ENCODE data around the gene CCDC146.
"Not testable (repeated sequence)": the region's sequence is repeated elsewhere in the genome, so short reads cannot be mapped to it uniquely, and the experiment has no call there.

Gene CCDC146

GRCh38 chr7:77140291-77140690 is 17.9 kb downstream of the CCDC146 start:
- H3K9ac ChIP-seq (ENCODE audit: low read depth in 1 of 2, low read length in 2 of 2); H3K4me1 ChIP-seq (ENCODE audit: control insufficient read depth in 2 of 2, insufficient read depth in 2 of 2, low read length in 2 of 2); H3K27ac ChIP-seq (ENCODE audit: low read depth in 2 of 2, low read length in 2 of 2); H3K9me3 ChIP-seq (ENCODE audit: control insufficient read depth in 2 of 2, low read length in 2 of 2); H3K27me3 ChIP-seq (ENCODE audit: control insufficient read depth in 2 of 2, insufficient read depth in 2 of 2, low read length in 2 of 2); H3K4me3 ChIP-seq (ENCODE audit: low read length in 2 of 2); H3K36me3 ChIP-seq (ENCODE audit: control insufficient read depth in 2 of 2, insufficient read depth in 2 of 2, low read length in 2 of 2): not testable (repeated sequence)

GRCh38 chr7:77152232-77152631 is 29.8 kb downstream of the CCDC146 start:
- not testable (repeated sequence) for H3K27ac ChIP-seq (ENCODE audit: low read depth in 2 of 2, low read length in 2 of 2); H3K9me3 ChIP-seq (ENCODE audit: control insufficient read depth in 2 of 2, low read length in 2 of 2); H3K36me3 ChIP-seq (ENCODE audit: control insufficient read depth in 2 of 2, insufficient read depth in 2 of 2, low read length in 2 of 2); H3K27me3 ChIP-seq (ENCODE audit: control insufficient read depth in 2 of 2, insufficient read depth in 2 of 2, low read length in 2 of 2); H3K4me3 ChIP-seq (ENCODE audit: low read length in 2 of 2); H3K9ac ChIP-seq (ENCODE audit: low read depth in 1 of 2, low read length in 2 of 2); H3K4me1 ChIP-seq (ENCODE audit: control insufficient read depth in 2 of 2, insufficient read depth in 2 of 2, low read length in 2 of 2)

- H3K36me3 ChIP-seq (ENCODE audit: control insufficient read depth in 2 of 2, insufficient read depth in 2 of 2, low read length in 2 of 2); H3K4me3 ChIP-seq (ENCODE audit: low read length in 2 of 2); H3K27me3 ChIP-seq (ENCODE audit: control insufficient read depth in 2 of 2, insufficient read depth in 2 of 2, low read length in 2 of 2); H3K9me3 ChIP-seq (ENCODE audit: control insufficient read depth in 2 of 2, low read length in 2 of 2); H3K27ac ChIP-seq (ENCODE audit: low read depth in 2 of 2, low read length in 2 of 2); H3K4me1 ChIP-seq (ENCODE audit: control insufficient read depth in 2 of 2, insufficient read depth in 2 of 2, low read length in 2 of 2); H3K9ac ChIP-seq (ENCODE audit: low read depth in 1 of 2, low read length in 2 of 2): not testable (repeated sequence)
Measured at GRCh38 chr7:77154917-77155464, 32.6 kb downstream of the CCDC146 start.

DNA sequence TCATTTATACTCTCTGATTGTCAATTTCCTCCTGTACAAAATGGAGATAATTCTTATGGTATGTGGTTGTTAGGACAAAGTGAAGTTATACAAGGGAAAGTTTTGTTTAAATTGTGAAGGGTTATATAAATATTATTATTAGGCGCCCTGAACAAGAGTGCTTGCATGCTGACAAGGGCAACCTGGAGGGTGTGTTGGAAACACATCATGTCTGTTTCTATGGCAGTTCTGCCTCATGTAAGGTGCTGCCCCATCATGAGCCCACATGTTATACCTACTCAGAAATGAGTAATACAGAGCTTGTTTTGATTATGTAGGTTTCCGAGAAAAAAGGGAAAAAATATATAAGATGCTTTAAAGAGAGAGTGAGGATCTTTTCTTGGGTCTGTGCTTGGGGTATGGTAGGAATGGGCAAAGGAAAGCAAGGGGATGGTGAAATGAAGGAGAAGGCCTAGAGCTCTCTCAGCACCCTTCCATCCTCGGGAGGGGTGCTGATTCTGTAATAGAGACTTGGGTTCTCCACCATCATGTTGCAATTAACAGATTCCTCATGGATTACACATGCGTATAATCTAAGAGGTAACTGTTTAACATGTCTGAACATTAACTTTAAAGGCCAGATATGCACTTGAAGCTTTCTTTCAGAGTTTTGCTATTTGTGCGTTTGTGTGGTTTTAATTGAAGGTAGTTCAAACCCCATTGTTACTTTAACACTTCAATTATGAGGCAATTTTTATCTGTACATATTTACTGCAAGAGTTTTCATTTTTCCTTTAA is 33.4 kb downstream of the CCDC146 start:
- not testable (repeated sequence) for H3K9ac ChIP-seq (ENCODE audit: low read depth in 1 of 2, low read length in 2 of 2); H3K4me1 ChIP-seq (ENCODE audit: control insufficient read depth in 2 of 2, insufficient read depth in 2 of 2, low read length in 2 of 2); H3K4me3 ChIP-seq (ENCODE audit: low read length in 2 of 2); H3K27me3 ChIP-seq (ENCODE audit: control insufficient read depth in 2 of 2, insufficient read depth in 2 of 2, low read length in 2 of 2); H3K9me3 ChIP-seq (ENCODE audit: control insufficient read depth in 2 of 2, low read length in 2 of 2); H3K27ac ChIP-seq (ENCODE audit: low read depth in 2 of 2, low read length in 2 of 2); H3K36me3 ChIP-seq (ENCODE audit: control insufficient read depth in 2 of 2, insufficient read depth in 2 of 2, low read length in 2 of 2)

- not testable (repeated sequence) for H3K9ac ChIP-seq (ENCODE audit: low read depth in 1 of 2, low read length in 2 of 2); H3K27ac ChIP-seq (ENCODE audit: low read depth in 2 of 2, low read length in 2 of 2); H3K4me1 ChIP-seq (ENCODE audit: control insufficient read depth in 2 of 2, insufficient read depth in 2 of 2, low read length in 2 of 2); H3K9me3 ChIP-seq (ENCODE audit: control insufficient read depth in 2 of 2, low read length in 2 of 2); H3K27me3 ChIP-seq (ENCODE audit: control insufficient read depth in 2 of 2, insufficient read depth in 2 of 2, low read length in 2 of 2); H3K4me3 ChIP-seq (ENCODE audit: low read length in 2 of 2); H3K36me3 ChIP-seq (ENCODE audit: control insufficient read depth in 2 of 2, insufficient read depth in 2 of 2, low read length in 2 of 2)
Measured at GRCh38 chr7:77157034-77157433, 34.6 kb downstream of the CCDC146 start.

GRCh38 chr7:77157446-77157845 is 35.0 kb downstream of the CCDC146 start:
- H3K9ac ChIP-seq (ENCODE audit: low read depth in 1 of 2, low read length in 2 of 2): no peak overlapping the region
- no peaks in the 10 kb centered on the region for H3K9me3 ChIP-seq (ENCODE audit: control insufficient read depth in 2 of 2, low read length in 2 of 2)
- no peak overlapping the region for H3K27ac ChIP-seq (ENCODE audit: low read depth in 2 of 2, low read length in 2 of 2)
- no peaks in the 10 kb centered on the region for H3K27me3 ChIP-seq (ENCODE audit: control insufficient read depth in 2 of 2, insufficient read depth in 2 of 2, low read length in 2 of 2)
- H3K4me1 ChIP-seq (ENCODE audit: control insufficient read depth in 2 of 2, insufficient read depth in 2 of 2, low read length in 2 of 2): no peaks in the 10 kb centered on the region
- H3K36me3 ChIP-seq (ENCODE audit: control insufficient read depth in 2 of 2, insufficient read depth in 2 of 2, low read length in 2 of 2): no peaks in the 10 kb centered on the region
- no peak overlapping the region for H3K4me3 ChIP-seq (ENCODE audit: low read length in 2 of 2)

DNA sequence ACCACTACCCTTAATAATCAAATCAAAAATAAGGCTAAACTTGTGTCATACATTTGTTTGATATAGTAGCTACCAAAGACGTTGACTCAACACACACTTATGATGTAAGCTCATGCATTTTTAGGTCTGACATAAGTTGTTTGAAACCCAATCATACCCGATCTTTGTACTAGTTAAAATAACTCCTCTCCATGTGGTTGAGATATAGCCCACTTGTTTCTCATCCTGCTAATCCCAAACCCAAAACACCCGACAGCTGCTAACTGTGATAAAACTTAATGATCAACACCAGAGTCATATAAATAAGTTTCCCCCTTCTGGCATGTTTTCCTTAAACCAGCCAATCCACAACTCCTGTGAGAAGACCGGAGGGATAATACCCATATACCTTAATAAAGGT is 48.7 kb downstream of the CCDC146 start:
- H3K9me3 ChIP-seq (ENCODE audit: control insufficient read depth in 2 of 2, low read length in 2 of 2); H3K4me1 ChIP-seq (ENCODE audit: control insufficient read depth in 2 of 2, insufficient read depth in 2 of 2, low read length in 2 of 2); H3K36me3 ChIP-seq (ENCODE audit: control insufficient read depth in 2 of 2, insufficient read depth in 2 of 2, low read length in 2 of 2); H3K27ac ChIP-seq (ENCODE audit: low read depth in 2 of 2, low read length in 2 of 2); H3K4me3 ChIP-seq (ENCODE audit: low read length in 2 of 2); H3K9ac ChIP-seq (ENCODE audit: low read depth in 1 of 2, low read length in 2 of 2); H3K27me3 ChIP-seq (ENCODE audit: control insufficient read depth in 2 of 2, insufficient read depth in 2 of 2, low read length in 2 of 2): not testable (repeated sequence)

DNA sequence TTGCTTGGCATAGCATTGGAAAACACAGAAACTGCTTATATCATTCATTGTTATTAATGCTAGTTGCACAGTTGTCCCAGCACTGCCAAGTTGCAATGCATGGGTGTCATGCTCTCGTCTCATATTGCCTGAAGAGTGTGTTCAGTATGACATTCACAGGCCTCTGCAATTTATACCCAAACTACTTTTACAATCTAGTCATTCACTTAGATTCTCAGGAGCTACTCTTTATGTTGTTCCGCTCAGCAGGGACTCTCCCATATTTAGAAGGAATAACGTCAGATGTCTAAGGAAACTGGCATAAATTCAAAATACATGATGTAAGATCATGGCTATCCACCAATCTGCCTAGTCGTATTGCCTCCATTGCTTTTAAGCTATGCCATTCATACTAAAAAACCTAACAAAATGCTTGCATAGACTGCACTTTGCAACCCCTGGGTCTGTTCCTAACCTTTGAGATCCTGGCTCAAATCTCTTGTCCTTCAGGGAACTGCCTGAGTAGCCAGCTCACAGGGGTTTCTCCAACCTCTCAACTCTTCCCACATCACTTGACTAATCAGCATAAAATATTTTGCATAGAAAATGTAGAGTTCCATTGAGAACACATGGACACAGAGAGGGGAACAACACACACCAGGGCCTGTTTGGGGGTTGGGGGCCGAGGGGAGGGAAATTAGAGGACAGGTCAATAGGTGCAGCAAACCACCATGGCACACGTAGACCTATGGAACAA is 50.2 kb downstream of the CCDC146 start:
- H3K9me3 ChIP-seq (ENCODE audit: control insufficient read depth in 2 of 2, low read length in 2 of 2); H3K4me3 ChIP-seq (ENCODE audit: low read length in 2 of 2); H3K27ac ChIP-seq (ENCODE audit: low read depth in 2 of 2, low read length in 2 of 2); H3K27me3 ChIP-seq (ENCODE audit: control insufficient read depth in 2 of 2, insufficient read depth in 2 of 2, low read length in 2 of 2); H3K9ac ChIP-seq (ENCODE audit: low read depth in 1 of 2, low read length in 2 of 2); H3K36me3 ChIP-seq (ENCODE audit: control insufficient read depth in 2 of 2, insufficient read depth in 2 of 2, low read length in 2 of 2); H3K4me1 ChIP-seq (ENCODE audit: control insufficient read depth in 2 of 2, insufficient read depth in 2 of 2, low read length in 2 of 2): not testable (repeated sequence)

- H3K9ac ChIP-seq (ENCODE audit: low read depth in 1 of 2, low read length in 2 of 2); H3K4me3 ChIP-seq (ENCODE audit: low read length in 2 of 2); H3K4me1 ChIP-seq (ENCODE audit: control insufficient read depth in 2 of 2, insufficient read depth in 2 of 2, low read length in 2 of 2); H3K27ac ChIP-seq (ENCODE audit: low read depth in 2 of 2, low read length in 2 of 2); H3K27me3 ChIP-seq (ENCODE audit: control insufficient read depth in 2 of 2, insufficient read depth in 2 of 2, low read length in 2 of 2); H3K36me3 ChIP-seq (ENCODE audit: control insufficient read depth in 2 of 2, insufficient read depth in 2 of 2, low read length in 2 of 2); H3K9me3 ChIP-seq (ENCODE audit: control insufficient read depth in 2 of 2, low read length in 2 of 2): not testable (repeated sequence)
Measured at GRCh38 chr7:77174418-77174817, 52.0 kb downstream of the CCDC146 start.

GRCh38 chr7:77175274-77175800 is 52.9 kb downstream of the CCDC146 start:
- H3K27ac ChIP-seq (ENCODE audit: low read depth in 2 of 2, low read length in 2 of 2); H3K9ac ChIP-seq (ENCODE audit: low read depth in 1 of 2, low read length in 2 of 2); H3K27me3 ChIP-seq (ENCODE audit: control insufficient read depth in 2 of 2, insufficient read depth in 2 of 2, low read length in 2 of 2); H3K4me3 ChIP-seq (ENCODE audit: low read length in 2 of 2); H3K36me3 ChIP-seq (ENCODE audit: control insufficient read depth in 2 of 2, insufficient read depth in 2 of 2, low read length in 2 of 2); H3K9me3 ChIP-seq (ENCODE audit: control insufficient read depth in 2 of 2, low read length in 2 of 2); H3K4me1 ChIP-seq (ENCODE audit: control insufficient read depth in 2 of 2, insufficient read depth in 2 of 2, low read length in 2 of 2): not testable (repeated sequence)
